Stimulated activated effector memory CD8-positive, alpha-beta T cell treated with anti-CD3 and anti-CD28 coated beads, Interleukin-12 subunit alpha, Interleukin-12 subunit beta, amount 100 ng/mL, for 72 hours (primary cell): ENCODE data around the gene CTNND2.

ENCODE experiments used
- ATAC-seq: fragments of 150-1000 bp; cut with Tn5 transposase; 2 replicates; pipeline ENCODE4 v1.10.0; 2021
- DNase-seq, 2 donors: peaks; one replicate each; pipeline ENCODE4 v3.0.0; 2021 to 2022; ENCODE audit warnings: low spot score in 2 of 2
- H3K27ac Mint-ChIP-seq: one replicate; pipeline ENCODE4 v1.8.0; 2022; ENCODE audit warnings: mild to moderate bottlenecking, mixed read lengths
- H3K36me3 Mint-ChIP-seq: one replicate; pipeline ENCODE4 v1.8.0; 2022; ENCODE audit warnings: mild to moderate bottlenecking, mixed read lengths
- H3K4me1 Mint-ChIP-seq: one replicate; pipeline ENCODE4 v1.8.0; 2022; ENCODE audit warnings: mixed read lengths
- H3K4me3 Mint-ChIP-seq: one replicate; pipeline ENCODE4 v1.8.0; 2022; ENCODE audit warnings: mild to moderate bottlenecking, mixed read lengths
- H3K9me3 Mint-ChIP-seq: one replicate; pipeline ENCODE4 v1.8.0; 2022; ENCODE audit warnings: mixed read lengths

Gene CTNND2

DNA sequence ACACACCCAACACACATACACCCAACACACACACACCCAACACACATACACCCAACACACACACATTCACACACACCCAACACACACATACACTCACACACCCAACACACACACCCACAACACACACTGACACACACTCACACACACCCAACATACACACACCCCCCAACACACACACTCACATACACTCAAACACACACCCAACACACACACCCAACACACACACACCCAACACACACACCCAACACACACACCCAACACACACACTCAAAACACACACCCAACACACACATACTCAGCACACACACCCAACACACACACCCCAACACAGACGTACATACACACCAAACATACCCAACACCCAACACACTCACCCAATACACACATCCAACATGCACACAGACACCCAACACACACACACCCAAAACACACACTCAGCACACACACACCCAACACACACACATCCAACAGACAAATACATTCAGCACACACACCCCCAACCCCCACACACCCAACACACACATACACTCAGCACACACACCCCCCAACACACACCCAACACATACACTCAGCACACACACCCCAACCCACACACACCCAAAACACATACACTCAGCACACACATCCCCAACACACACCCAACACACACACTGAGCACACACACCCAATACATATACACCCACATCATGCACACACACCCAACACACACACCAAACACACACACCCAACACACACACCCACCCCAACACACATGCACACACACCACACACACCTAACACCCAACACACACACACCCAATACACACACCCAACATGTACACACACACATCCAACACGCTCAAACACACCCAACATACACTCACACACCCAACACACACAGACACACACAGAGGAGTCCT lies 663.7 kb downstream of the CTNND2 start:
- Mint-ChIP-seq H3K4me1 (peaks cover 12% of the 10 kb centered on the region), H3K27ac (no peak overlapping the region), H3K36me3 (no peaks in the 10 kb centered on the region), H3K4me3 (no peak overlapping the region), H3K9me3 (peaks cover 19% of the 10 kb centered on the region)
- DNase-seq (no peak), ATAC-seq (no peak)

- Mint-ChIP-seq H3K27ac (no peak overlapping the region), H3K4me1 (peaks cover 16% of the 10 kb centered on the region), H3K36me3 (no peaks in the 10 kb centered on the region), H3K4me3 (no peak overlapping the region), H3K9me3 (peaks cover 17% of the 10 kb centered on the region)
- no peak for DNase-seq
- peak; percentile 31 for ATAC-seq
These were observed 664.8 kb downstream of the CTNND2 start for GRCh38 chr5:11239261-11240015.

DNA sequence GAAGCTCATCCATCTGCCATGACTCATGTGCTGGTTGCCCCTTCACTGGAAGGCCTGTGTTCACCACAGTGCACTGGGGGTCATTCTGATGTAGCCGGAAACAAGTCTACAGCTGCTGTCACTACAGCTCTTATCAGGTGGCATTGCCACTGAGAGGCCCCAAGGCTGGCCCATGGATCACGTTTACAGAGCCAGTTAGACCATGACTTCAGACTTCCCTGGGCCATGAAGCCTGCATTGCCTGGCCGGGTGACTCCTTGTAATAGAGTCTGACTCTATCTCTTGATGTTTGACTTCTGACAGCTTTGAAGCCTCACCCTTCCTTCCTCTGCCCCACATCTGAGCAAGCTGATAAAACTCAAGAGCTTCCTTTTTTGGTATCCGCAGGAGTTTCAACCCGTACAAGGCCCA lies 669.7 kb downstream of the CTNND2 start:
- DNase-seq = no peak
- ATAC-seq = peak; percentile 67
- no peak overlapping the region for H3K4me3 Mint-ChIP-seq

DNA sequence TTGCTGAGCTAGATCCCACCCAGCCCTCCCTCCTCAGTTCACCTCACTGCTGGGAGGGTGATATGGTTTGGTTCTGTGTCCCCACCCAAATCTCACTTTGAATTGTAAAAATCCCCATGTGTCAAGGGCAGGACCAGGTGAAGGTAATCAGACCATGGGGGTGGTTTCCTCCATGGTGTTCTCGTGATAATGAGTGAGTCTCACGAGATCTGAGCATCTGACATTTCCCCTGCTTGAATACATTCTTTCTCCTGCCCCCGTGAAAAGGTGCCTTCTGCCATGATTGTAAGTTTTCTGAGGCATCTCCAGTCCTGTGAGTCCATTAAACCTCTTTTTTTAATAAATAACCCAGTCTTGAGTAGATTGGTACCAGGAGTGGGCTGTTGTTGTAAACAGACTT lies 673.4 kb downstream of the CTNND2 start:
- peaks cover 11% of the 10 kb centered on the region for H3K9me3 Mint-ChIP-seq
- H3K36me3 Mint-ChIP-seq = no peaks in the 10 kb centered on the region
- peaks cover 13% of the 10 kb centered on the region for H3K4me1 Mint-ChIP-seq
- H3K27ac Mint-ChIP-seq = no peak overlapping the region
- ATAC-seq (no peak), DNase-seq (no peak)
- no peak overlapping the region for H3K4me3 Mint-ChIP-seq

More for the DNA sequence above, 669.7 kb downstream of the CTNND2 start:
- H3K27ac Mint-ChIP-seq = peak overlapping the region; percentile 6
- no peaks in the 10 kb centered on the region for H3K36me3 Mint-ChIP-seq
- H3K9me3 Mint-ChIP-seq = peaks cover 13% of the 10 kb centered on the region
- H3K4me1 Mint-ChIP-seq = peaks cover 13% of the 10 kb centered on the region

DNA sequence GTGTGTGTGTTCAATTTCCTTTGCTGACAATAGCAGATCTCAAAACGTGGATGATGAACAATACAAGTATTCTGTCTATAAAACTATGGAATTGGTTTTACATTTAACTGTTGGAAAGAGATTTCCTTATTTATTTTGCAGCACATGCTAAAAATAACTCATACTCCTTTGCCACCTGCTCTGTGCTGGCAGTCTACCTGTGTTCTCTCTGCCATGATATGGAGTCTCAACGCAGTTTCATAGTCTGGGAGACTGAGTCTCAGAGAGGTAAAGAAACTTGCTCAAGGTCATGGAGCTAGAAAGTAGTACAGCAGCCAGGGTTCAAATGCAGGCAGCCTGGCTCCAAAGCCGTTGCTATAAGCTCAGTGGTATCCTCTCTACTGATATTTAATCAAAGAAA lies 677.2 kb downstream of the CTNND2 start:
- no peak for DNase-seq
- peaks cover 5% of the 10 kb centered on the region for H3K9me3 Mint-ChIP-seq
- H3K4me1 Mint-ChIP-seq = no peaks in the 10 kb centered on the region
- ATAC-seq = no peak
- no peaks in the 10 kb centered on the region for H3K36me3 Mint-ChIP-seq
- H3K4me3 Mint-ChIP-seq = no peak overlapping the region
- no peak overlapping the region for H3K27ac Mint-ChIP-seq

DNA sequence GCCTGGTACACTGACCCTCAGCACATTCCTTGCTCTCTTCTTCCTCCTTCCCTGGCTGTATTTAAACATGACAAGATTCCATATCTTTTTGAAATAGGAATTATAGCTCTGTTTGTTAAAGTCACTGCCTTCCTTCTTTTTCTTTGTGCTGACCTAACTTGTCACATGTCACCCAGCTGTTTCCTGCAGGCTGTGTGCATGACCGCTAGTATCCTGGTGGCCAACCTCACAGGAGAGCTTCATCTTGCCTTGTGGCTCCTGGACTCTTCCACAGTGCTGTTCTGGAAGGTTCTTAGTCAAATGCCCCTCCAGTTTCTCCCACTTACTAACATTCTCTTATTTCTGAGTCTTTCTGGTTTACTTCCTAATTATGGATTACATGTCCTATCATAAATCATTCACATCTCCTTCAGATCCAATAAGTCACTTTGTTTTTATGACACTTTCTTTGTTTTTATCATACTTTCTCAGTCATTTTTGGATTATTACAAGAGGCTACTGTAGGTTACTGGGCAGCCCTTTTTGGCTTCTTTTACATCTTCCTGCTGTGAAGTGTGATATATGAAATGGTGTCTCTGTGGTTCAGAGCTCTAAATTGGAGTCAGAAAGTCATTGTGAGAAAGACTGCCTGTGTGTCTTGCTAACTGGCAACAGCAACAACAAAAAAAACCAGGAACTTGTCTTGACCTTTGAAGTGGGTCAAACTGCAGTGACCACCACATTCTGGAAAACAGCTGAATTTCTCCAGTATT lies 679.6 kb downstream of the CTNND2 start:
- Mint-ChIP-seq H3K4me1 (no peaks in the 10 kb centered on the region), H3K9me3 (no peaks in the 10 kb centered on the region), H3K27ac (no peak overlapping the region), H3K36me3 (no peaks in the 10 kb centered on the region), H3K4me3 (no peak overlapping the region)
- no peak for DNase-seq
- ATAC-seq = no peak

DNA sequence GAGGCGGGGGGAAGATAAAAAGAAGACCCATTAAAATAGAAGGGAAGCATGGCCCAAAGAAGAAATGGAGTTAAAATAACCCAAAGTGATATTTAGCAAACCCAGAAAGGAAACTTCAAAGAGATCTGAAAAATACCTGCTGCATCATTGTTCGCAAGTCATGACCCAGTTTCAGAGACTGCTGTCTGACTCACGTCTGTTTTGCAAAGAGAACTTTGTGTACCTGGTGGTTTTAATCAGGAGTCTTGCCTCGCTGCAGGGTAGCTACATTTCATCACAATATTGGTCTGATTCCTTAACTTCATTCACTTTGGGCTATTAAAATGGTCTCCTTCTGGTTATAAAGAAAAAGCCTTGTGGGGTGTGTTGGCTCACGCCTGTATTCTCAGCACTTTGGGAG lies 682.1 kb downstream of the CTNND2 start:
- H3K9me3 Mint-ChIP-seq = peaks cover 4% of the 10 kb centered on the region
- no peaks in the 10 kb centered on the region for H3K36me3 Mint-ChIP-seq
- ATAC-seq (peak; percentile 51), DNase-seq (no peak)
- H3K4me3 Mint-ChIP-seq = no peak overlapping the region
- no peaks in the 10 kb centered on the region for H3K4me1 Mint-ChIP-seq
- no peak overlapping the region for H3K27ac Mint-ChIP-seq

DNA sequence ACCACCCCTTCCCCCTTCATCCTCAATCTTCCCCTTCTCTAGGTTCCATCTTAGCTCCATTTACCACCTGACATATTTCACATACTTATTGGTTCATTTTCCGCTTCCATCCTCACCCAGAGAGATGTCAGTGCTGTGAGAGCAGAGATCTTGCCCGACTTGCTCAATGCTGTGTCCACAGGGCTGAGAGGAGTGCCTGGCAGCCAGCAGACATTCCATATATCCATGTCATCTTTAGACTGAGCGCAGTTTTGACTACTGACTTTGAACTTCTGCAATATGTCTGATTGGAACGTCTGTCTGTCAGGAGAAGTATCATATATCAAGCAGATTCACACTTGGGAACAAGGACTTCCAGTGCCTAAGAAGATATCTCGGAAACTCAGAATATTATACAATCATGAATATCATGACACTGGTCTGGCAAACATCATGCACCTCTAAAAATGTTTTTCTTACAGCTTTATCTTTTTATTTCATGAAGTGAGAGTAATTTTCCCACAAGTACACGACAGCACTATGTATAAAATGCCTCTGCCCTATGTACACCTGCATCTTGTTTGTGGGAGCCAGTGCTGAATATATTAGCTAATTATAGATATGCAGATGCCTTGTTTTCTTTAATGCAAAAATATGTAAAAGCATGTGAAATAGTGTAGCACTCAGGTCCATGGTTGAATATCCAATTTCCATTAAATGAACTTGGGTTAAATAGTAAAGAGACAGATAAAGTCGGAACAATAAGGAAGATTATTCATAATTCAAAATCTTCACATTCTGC lies 689.2 kb downstream of the CTNND2 start:
- ATAC-seq = no peak
- Mint-ChIP-seq H3K36me3 (no peaks in the 10 kb centered on the region), H3K9me3 (peaks cover 4% of the 10 kb centered on the region), H3K27ac (no peak overlapping the region), H3K4me1 (peaks cover 4% of the 10 kb centered on the region), H3K4me3 (no peak overlapping the region)
- DNase-seq = no peak

DNA sequence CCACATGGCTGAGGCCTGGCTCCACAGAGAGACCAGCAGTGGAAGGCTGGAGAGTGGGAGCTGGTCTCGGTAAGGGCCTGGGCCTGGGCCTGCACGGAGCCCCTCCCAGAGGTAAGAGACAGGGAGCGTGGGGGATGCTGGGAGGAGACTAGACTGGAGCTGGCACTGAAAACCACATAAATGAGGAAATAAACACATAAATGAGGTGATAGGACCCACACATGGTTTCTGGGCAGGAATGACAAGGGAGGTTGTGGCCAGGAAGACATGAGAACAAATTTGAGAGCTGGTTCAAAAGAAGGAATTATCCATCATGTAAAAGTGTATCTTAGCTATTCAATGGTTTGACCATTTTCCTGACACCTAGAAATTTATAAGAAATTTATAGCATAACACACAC lies 691.5 kb downstream of the CTNND2 start:
- Mint-ChIP-seq H3K4me1 (peaks cover 4% of the 10 kb centered on the region), H3K27ac (no peak overlapping the region), H3K9me3 (no peaks in the 10 kb centered on the region), H3K36me3 (no peaks in the 10 kb centered on the region), H3K4me3 (no peak overlapping the region)
- DNase-seq = no peak
- no peak for ATAC-seq

DNA sequence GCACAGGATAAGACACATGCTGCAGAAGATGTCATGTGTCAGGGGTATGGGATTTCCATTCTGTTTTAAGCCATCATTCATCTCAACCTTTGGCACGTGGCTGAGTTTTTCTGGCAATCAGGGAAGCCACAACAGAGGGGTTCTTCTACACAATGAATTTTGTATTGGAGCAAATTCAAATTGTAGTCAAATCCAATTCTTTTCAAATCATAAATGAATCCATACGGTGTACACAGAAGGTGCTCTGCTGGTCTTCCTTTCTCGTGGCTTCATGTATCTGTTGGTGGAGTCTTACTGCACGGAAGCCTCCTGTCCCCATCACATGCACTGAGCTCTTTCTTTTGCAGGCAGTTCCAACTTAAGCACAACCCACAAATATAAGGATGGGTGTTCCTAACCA lies 706.5 kb downstream of the CTNND2 start:
- Mint-ChIP-seq H3K4me3 (no peak overlapping the region), H3K27ac (no peak overlapping the region), H3K9me3 (no peaks in the 10 kb centered on the region), H3K36me3 (no peaks in the 10 kb centered on the region), H3K4me1 (no peaks in the 10 kb centered on the region)
- DNase-seq = no peak
- no peak for ATAC-seq

- Mint-ChIP-seq H3K36me3 (no peaks in the 10 kb centered on the region), H3K4me1 (no peaks in the 10 kb centered on the region), H3K9me3 (no peaks in the 10 kb centered on the region), H3K27ac (no peak overlapping the region), H3K4me3 (no peak overlapping the region)
- DNase-seq = no peak
- ATAC-seq = no peak
These were observed 712.6 kb downstream of the CTNND2 start for GRCh38 chr5:11191673-11192072.

GRCh38 chr5:11182441-11183080 lies 721.7 kb downstream of the CTNND2 start:
- H3K4me1 Mint-ChIP-seq = no peaks in the 10 kb centered on the region
- H3K9me3 Mint-ChIP-seq = peaks cover 4% of the 10 kb centered on the region
- DNase-seq = no peak
- no peak overlapping the region for H3K27ac Mint-ChIP-seq
- H3K36me3 Mint-ChIP-seq = no peaks in the 10 kb centered on the region
- no peak overlapping the region for H3K4me3 Mint-ChIP-seq
- no peak for ATAC-seq

DNA sequence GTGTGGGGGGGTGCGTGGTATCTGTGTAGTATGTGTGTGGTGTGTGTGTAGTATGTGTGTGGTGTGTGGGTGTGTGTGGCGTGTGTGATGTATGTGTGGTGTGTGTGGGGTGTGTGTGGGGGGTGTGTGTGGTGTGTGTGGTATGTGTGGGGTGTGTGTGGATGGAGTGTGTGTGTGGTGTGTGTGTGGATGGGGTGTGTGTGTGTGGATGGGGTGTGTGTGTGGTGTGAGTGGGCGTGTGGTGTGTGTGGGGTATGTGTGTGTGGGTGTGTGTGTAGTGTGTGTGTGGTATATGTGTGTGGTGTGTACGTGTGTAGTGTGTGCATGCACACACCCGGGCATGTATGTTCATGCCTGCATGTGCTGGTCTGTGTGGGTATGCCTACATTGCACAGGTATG lies 722.3 kb downstream of the CTNND2 start:
- DNase-seq = no peak
- H3K9me3 Mint-ChIP-seq = peaks cover 4% of the 10 kb centered on the region
- no peaks in the 10 kb centered on the region for H3K36me3 Mint-ChIP-seq
- H3K4me3 Mint-ChIP-seq = no peak overlapping the region
- ATAC-seq = peak; percentile 28
- no peaks in the 10 kb centered on the region for H3K4me1 Mint-ChIP-seq
- no peak overlapping the region for H3K27ac Mint-ChIP-seq

- DNase-seq = no peak
- Mint-ChIP-seq H3K27ac (no peak overlapping the region), H3K4me3 (no peak overlapping the region), H3K4me1 (no peaks in the 10 kb centered on the region), H3K36me3 (no peaks in the 10 kb centered on the region), H3K9me3 (peaks cover 4% of the 10 kb centered on the region)
- ATAC-seq = no peak
These were observed 723.4 kb downstream of the CTNND2 start for GRCh38 chr5:11180890-11181289.
